ENCODE results near the gene STAMBPL1. TPM values are rescaled to one million over a fixed set of nuclear protein-coding genes. Genes with fewer than 3 reads are reported as not detected.

The STAMBPL1 gene
- total RNA-seq, 1 donor from 2014 or later, result 1.6 TPM

DNA sequence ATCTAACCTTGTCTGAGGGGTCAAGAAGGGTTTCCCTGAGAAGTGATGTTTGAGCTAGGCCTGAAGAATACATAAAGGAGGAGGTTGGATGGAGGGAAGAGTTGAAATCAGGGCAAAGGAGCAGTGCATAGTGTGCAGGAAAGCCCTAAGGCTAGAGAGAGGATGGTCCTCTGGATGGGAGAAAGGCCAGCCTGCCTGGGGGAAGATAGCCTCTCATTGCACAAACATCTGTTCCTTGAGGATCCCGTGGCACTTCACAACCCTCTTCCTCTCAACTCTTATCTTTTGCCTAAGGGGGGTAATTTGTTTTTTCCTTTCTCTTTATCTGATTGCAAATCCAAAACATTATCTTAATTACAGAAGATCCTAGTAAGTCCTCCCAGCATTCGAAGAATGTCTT, 35.7 kb downstream of the STAMBPL1 start:
- no peak for DNase-seq (ENCODE audit: low spot score)
- Mint-ChIP-seq H3K27ac (ENCODE audit: unreplicated experiment) (no peak overlapping the region), H3K4me1 (ENCODE audit: low read depth) (peaks cover 7% of the 10 kb centered on the region), H3K4me3 (ENCODE audit: unreplicated experiment) (no peak overlapping the region), H3K36me3 (ENCODE audit: low read depth) (no peaks in the 10 kb centered on the region), H3K27me3 (ENCODE audit: low read depth) (no peaks in the 10 kb centered on the region), H3K9me3 (ENCODE audit: low read depth) (no peaks in the 10 kb centered on the region)
- TF ChIP-seq, protein P1, sequence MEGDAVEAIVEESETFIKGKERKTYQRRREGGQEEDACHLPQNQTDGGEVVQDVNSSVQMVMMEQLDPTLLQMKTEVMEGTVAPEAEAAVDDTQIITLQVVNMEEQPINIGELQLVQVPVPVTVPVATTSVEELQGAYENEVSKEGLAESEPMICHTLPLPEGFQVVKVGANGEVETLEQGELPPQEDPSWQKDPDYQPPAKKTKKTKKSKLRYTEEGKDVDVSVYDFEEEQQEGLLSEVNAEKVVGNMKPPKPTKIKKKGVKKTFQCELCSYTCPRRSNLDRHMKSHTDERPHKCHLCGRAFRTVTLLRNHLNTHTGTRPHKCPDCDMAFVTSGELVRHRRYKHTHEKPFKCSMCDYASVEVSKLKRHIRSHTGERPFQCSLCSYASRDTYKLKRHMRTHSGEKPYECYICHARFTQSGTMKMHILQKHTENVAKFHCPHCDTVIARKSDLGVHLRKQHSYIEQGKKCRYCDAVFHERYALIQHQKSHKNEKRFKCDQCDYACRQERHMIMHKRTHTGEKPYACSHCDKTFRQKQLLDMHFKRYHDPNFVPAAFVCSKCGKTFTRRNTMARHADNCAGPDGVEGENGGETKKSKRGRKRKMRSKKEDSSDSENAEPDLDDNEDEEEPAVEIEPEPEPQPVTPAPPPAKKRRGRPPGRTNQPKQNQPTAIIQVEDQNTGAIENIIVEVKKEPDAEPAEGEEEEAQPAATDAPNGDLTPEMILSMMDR (IDR thresholded peaks at IDR 0.05), result no peak

DNA sequence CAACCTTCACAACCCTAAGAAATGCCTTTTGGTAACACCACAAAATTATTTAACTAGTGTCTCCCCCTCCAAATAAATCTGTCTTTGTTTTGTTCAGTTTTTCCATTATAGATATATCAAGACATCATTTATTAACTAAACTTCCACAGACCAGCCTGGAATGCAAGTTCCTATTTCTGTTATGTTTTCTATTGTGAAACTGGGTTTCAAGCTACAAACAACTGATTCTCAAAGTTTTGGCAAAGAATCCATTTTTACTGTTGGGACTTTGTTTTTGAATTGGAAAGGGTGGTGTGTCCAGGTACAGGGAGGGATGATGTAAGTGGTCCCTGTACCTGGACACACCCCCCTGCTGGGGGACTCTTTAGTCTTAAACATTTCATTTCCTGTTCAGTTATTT, 36.2 kb downstream of the STAMBPL1 start:
- no peak for DNase-seq (ENCODE audit: low spot score)
- Mint-ChIP-seq H3K9me3 (ENCODE audit: low read depth) (no peaks in the 10 kb centered on the region), H3K4me1 (ENCODE audit: low read depth) (peaks cover 9% of the 10 kb centered on the region), H3K27ac (ENCODE audit: unreplicated experiment) (no peak overlapping the region), H3K36me3 (ENCODE audit: low read depth) (no peaks in the 10 kb centered on the region), H3K27me3 (ENCODE audit: low read depth) (no peaks in the 10 kb centered on the region), H3K4me3 (ENCODE audit: unreplicated experiment) (no peak overlapping the region)
- TF ChIP-seq, protein P1 (IDR thresholded peaks at IDR 0.05), result no peak

DNA sequence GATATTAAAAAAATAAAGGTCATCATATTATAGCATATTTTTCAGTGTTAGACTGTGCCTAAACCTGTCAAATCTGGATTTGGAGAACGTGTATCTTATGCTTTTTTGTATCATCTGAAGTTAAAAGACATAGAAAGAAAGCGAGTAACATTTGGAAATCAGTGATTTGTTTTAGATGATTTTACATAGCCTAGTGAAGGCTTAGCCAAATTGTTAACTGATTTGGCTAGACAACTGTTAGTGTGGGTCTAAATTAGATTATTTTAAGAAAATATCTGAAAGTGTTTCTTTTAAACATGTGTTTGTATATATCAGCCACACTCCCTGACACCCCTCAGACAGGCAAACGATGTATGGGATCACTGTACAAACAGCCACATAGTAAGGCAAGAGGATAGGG, 36.9 kb downstream of the STAMBPL1 start:
- no peaks in the 10 kb centered on the region for H3K9me3 Mint-ChIP-seq (ENCODE audit: low read depth)
- H3K4me1 Mint-ChIP-seq (ENCODE audit: low read depth), result peaks cover 10% of the 10 kb centered on the region
- TF ChIP-seq, protein P1 (IDR thresholded peaks at IDR 0.05), result no peak
- H3K4me3 Mint-ChIP-seq (ENCODE audit: unreplicated experiment), result no peak overlapping the region
- H3K27ac Mint-ChIP-seq (ENCODE audit: unreplicated experiment), result no peak overlapping the region
- no peaks in the 10 kb centered on the region for H3K36me3 Mint-ChIP-seq (ENCODE audit: low read depth)
- no peaks in the 10 kb centered on the region for H3K27me3 Mint-ChIP-seq (ENCODE audit: low read depth)
- DNase-seq (ENCODE audit: low spot score), result no peak

GRCh38 chr10:88918191-88918905, 38.3 kb downstream of the STAMBPL1 start:
- H3K27me3 Mint-ChIP-seq (ENCODE audit: low read depth), result no peaks in the 10 kb centered on the region
- TF ChIP-seq, protein P1 (IDR thresholded peaks at IDR 0.05), result no peak
- H3K9me3 Mint-ChIP-seq (ENCODE audit: low read depth), result no peaks in the 10 kb centered on the region
- H3K27ac Mint-ChIP-seq (ENCODE audit: unreplicated experiment), result no peak overlapping the region
- peaks cover 10% of the 10 kb centered on the region for H3K4me1 Mint-ChIP-seq (ENCODE audit: low read depth)
- H3K36me3 Mint-ChIP-seq (ENCODE audit: low read depth), result no peaks in the 10 kb centered on the region
- DNase-seq (ENCODE audit: low spot score), result no peak
- H3K4me3 Mint-ChIP-seq (ENCODE audit: unreplicated experiment), result no peak overlapping the region

- Mint-ChIP-seq H3K4me1 (ENCODE audit: low read depth) (peaks cover 10% of the 10 kb centered on the region), H3K4me3 (ENCODE audit: unreplicated experiment) (no peak overlapping the region), H3K9me3 (ENCODE audit: low read depth) (no peaks in the 10 kb centered on the region), H3K36me3 (ENCODE audit: low read depth) (no peaks in the 10 kb centered on the region), H3K27me3 (ENCODE audit: low read depth) (no peaks in the 10 kb centered on the region), H3K27ac (ENCODE audit: unreplicated experiment) (no peak overlapping the region)
- DNase-seq (ENCODE audit: low spot score), result no peak
- TF ChIP-seq, protein P1 (IDR thresholded peaks at IDR 0.05), result no peak
Measured at GRCh38 chr10:88919041-88919440, 39.0 kb downstream of the STAMBPL1 start.
